HepG2 (cell line): ENCODE measurements around the gene PUS3.
"Not testable (repeated sequence)": the region's sequence is repeated elsewhere in the genome, so short reads cannot be mapped to it uniquely, and the experiment has no call there.

Experiments
- CTCF ChIP-seq: sonication (generic); formaldehyde crosslinking; IDR thresholded peaks from 2 replicates; pipeline ENCODE4 v1.5.0; 2020; ENCODE audit warnings: mild to moderate bottlenecking, missing genetic modification reagents, moderate library complexity
- EZH2 ChIP-seq: conservative IDR thresholded peaks from 2 replicates; pipeline ENCODE4 v1.6.1; 2012; ENCODE audit warnings: mild to moderate bottlenecking, low read depth, low read length, moderate library complexity
- FOSL2 ChIP-seq: sonication (generic); formaldehyde crosslinking; IDR thresholded peaks from 2 replicates; pipeline ENCODE4 v1.4.0; 2020; ENCODE audit warnings: missing genetic modification reagents
- NONO ChIP-seq, 2 experiments: fragments of 450-650 bp in 1 of 2; sonication (generic) in 1 of 2; formaldehyde crosslinking in 1 of 2; IDR thresholded peaks in 1 of 2; conservative IDR thresholded peaks in 1 of 2; 2 replicates each; pipeline versions ENCODE4 v1.6.1 to v1.8.0; 2017 to 2022; ENCODE audit warnings: mild to moderate bottlenecking in 1 of 2, missing genetic modification reagents in 1 of 2, moderate library complexity in 1 of 2
- SIN3A ChIP-seq: IDR thresholded peaks from 2 replicates; pipeline ENCODE4 v1.6.1; 2011; ENCODE audit warnings: low read depth, mild to moderate bottlenecking, control low read depth, low read length, borderline replicate concordance
- TCF12 ChIP-seq, 2 experiments: fragments of 450-650 bp in 1 of 2; sonication (generic) in 1 of 2; formaldehyde crosslinking in 1 of 2; IDR thresholded peaks; 2 replicates each; pipeline versions ENCODE4 v1.6.1 to v1.8.0; 2017 to 2022; ENCODE audit warnings: antibody characterized with exemption in 1 of 2, mild to moderate bottlenecking in 1 of 2, missing genetic modification reagents in 1 of 2, moderate library complexity in 1 of 2
- ZNF264 ChIP-seq: sonication (generic); formaldehyde crosslinking; IDR thresholded peaks from 2 replicates; pipeline ENCODE4 v1.4.0; 2020; ENCODE audit warnings: missing genetic modification reagents
- ZNF563 ChIP-seq: sonication (generic); formaldehyde crosslinking; IDR thresholded peaks from 2 replicates; pipeline ENCODE4 v1.8.0; 2022; ENCODE audit warnings: mild to moderate bottlenecking, moderate library complexity, missing genetic modification reagents
- ZNF839 ChIP-seq: sonication (generic); formaldehyde crosslinking; IDR thresholded peaks from 2 replicates; pipeline ENCODE4 v1.4.0; 2020; ENCODE audit warnings: missing genetic modification reagents, mild to moderate bottlenecking, borderline replicate concordance

GRCh38 chr11:125865354-125865753 is 37.7 kb downstream of the PUS3 start:
- TF ChIP-seq ZNF264 (CRISPR knock-in tag); CTCF (CRISPR knock-in tag); FOSL2 (CRISPR knock-in tag); SIN3A; ZNF563 (CRISPR knock-in tag); TCF12 (IDR thresholded peaks at IDR 0.05); TCF12 (CRISPR knock-in tag; IDR thresholded peaks at IDR 0.05); ZNF839 (CRISPR knock-in tag); NONO (IDR thresholded peaks at IDR 0.05); NONO (CRISPR knock-in tag; conservative IDR thresholded peaks at IDR 0.05); EZH2: not testable (repeated sequence)
